GM21717 (cell line): ENCODE data around the gene OSBPL5.

Experiments
- ATAC-seq: cut with Tn5 transposase; IDR thresholded peaks from one replicate; pipeline ENCODE4 v1.9.1; 2021; ENCODE audit warnings: mild to moderate bottlenecking, moderate library complexity; ENCODE audit not compliant: unreplicated experiment

Gene OSBPL5

DNA sequence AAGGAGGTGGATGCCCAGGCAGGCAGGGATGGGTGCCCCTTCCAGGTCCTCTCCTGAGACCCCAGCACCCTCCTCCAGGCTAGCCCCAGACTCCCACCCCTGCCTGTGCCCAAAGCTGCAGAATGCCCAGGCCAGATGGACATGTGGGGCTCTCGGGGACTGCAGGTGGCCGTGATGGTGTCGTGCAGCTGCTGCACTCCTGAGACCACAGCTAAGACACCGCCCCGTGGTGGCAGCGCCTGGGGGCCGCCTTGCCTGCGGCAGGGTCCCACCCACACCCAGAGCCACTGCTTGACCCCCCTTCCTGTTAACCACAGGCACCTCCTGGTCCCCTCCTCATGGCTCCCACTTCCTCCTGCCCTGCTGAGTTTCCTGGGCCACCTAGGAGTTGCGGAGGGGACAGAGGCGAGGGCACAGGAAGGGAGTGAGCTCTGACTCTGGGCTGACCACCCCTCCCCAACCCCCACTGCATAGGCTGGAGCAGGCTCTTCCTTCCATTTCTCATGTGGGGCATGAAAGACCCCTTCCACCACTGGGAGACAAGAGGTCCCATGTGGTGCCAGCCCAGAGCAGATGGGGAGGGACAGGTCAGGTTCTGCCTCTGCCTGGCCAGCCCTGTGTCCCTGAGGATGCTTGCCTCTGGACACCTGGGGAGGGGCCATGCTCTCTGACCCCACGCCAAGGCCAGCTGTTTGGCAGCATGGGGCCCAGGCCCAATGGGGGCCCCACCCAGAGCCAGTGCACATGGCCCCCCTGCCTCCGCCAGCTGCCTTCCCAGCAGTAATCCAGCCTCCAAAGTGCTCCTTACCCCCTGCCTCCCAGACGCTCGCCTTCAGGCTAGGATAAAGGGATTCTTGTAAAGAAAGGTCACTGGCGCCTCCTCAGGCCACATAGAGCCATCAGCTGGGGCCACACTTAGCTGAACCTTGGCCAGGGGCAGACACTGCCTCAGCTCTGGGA is 29.3 kb downstream of the OSBPL5 start:
- ATAC-seq: no peak

GRCh38 chr11:3134651-3135480 is 30.2 kb downstream of the OSBPL5 start:
- ATAC-seq: no peak

- no peak for ATAC-seq
Measured at GRCh38 chr11:3134218-3134621, 30.9 kb downstream of the OSBPL5 start.

DNA sequence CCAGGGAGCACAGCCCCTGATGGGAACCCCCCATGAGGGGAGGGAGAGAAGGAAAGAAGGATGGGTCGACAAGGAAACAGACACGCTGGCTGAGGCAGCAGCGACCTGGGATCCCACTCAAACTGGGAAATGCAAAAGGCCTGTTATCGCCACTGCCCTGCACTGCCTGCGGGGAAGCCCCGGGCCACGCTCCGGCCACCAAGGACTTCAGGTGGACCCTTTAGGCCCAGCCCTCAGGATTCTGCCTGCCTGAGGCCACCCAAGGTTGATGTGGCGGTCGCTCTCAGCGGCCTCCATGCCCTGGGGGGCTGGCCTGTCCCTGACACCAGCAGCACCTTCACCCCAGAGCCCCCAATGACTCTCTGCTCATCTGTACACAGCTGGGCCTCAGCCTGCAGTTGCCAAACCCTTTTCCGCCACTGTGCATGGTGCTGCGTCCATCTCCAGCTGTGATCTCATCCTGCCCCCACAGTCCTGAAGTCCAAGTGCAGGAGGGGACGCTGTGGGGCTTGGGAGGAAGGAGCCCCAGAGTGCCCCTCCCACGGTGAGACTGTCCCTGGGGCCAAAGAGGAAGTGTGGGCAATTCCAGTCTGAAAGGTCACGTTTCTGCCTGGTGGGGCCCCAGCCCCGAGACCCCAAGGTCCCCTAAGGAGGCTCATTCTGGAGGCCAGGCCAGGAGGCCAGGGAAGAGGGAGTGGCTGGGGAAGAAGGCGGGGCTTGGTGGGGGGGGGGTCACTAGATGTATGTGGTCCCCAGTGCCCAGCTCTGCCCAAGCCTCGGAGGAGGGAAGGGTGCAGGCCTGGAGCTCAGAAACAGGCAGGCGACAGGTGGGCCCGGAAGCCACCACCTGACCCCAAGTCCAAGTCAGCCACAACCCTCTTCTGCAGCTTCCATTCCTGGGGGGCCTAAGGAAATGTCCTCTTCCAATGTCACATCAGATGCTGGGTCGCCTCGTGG is 31.6 kb downstream of the OSBPL5 start:
- ATAC-seq: no peak

- no peak for ATAC-seq
Measured at GRCh38 chr11:3132831-3133260, 32.3 kb downstream of the OSBPL5 start.

- no peak for ATAC-seq
Measured at GRCh38 chr11:3132271-3132781, 32.8 kb downstream of the OSBPL5 start.

GRCh38 chr11:3131330-3131941 is 33.7 kb downstream of the OSBPL5 start:
- no peak for ATAC-seq

GRCh38 chr11:3130269-3131071 is 34.6 kb downstream of the OSBPL5 start:
- ATAC-seq: no peak

- ATAC-seq: no peak
Measured at GRCh38 chr11:3129591-3130268, 35.4 kb downstream of the OSBPL5 start.

GRCh38 chr11:3129181-3129590 is 35.9 kb downstream of the OSBPL5 start:
- no peak for ATAC-seq

- ATAC-seq: no peak
Measured at GRCh38 chr11:3128356-3129180, 36.5 kb downstream of the OSBPL5 start.

- ATAC-seq: no peak
Measured at GRCh38 chr11:3127706-3128355, 37.3 kb downstream of the OSBPL5 start.

DNA sequence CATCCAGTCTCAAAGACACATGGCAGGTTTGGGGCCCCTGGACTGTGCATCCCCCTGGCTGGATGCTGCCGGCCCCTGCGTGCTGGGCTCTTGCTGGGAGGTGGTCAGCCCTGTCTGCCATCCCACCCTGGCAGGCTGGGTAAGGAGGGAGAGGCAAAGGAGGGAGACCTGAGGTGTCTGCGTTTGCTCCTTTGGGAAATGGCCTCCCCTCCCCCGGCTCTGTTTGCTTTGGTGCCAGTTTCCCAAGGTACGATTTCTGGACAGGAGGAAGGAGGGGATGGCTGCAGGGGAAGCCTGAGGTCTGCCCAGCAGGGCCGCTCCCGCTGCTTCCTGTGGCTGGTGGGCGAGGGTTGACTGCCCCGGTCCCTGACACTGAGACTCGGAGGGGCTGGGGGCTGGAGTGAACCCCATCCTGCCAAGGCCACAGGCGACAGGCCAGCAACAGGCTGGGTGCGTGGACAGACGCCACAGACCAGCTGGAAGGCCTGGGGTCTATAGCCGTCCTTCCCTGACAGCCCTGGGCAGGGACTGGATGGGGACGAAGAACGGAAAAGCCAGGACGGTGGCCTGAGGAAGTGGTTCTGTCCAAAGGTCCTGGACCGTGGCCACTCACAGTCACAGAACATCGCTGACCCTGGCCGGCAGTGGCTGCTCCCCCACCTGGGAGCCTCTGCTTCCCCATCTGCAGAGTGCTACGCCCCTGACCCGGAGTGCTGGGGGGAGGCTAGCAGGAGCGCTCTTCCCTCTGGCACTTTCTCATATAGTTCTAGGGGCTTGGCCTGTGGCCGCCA is 38.0 kb downstream of the OSBPL5 start:
- ATAC-seq: no peak

DNA sequence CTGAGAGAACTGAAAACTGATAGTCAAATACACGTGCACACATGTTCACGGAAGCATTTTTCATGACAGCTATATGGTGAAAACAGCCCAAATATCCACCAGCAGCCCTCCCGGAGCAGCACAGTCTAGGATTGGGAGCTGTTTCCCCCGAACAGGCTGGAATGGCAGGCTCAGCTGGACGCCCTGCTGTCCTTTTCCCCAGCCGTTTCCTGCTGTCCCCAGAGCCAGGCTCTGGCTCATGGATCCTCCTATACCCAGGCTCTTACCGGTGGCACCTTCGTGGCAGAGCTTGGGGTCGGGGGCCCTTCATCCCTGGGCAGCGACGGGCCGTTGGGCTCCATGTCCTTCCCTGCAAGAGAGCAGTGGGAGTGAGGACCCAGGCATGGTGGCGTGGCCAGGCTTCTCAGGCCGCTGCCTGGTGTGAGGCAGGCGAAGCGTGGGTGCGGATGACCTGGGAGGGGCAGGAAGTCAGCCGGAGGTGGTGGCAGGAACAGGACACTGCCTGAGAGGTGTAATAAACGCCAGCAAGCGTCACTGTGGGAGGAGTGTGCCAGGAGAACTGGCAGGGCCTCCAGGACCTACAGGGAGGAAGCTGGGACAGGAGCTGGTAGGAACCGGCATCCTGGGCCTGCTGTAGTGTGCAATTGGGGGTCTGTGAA is 38.8 kb downstream of the OSBPL5 start:
- no peak for ATAC-seq

DNA sequence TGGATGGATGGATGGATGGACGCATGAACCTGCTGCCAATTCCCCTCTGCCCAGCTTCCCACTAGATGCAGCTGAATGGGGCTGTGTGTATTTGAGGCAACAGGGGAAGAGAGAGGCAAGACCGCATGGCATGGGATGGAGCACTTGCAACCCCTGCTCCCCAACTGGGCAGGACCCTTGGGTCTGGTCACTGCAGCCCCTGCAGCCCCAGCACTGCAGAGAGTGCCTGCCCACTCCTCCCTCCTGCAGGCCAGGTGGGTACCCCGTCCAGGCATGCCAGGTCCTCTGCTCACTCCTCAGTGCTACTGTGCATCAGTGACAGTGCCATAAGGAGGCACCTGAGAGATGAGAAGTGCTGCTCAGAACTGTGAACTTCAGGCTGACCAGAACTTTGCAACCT is 40.3 kb downstream of the OSBPL5 start:
- ATAC-seq: no peak
